SK-N-SH (cell line): ENCODE data around the gene GRK2. TPM values are rescaled to one million over a fixed set of nuclear protein-coding genes. Genes with fewer than 3 reads are reported as not detected.

ENCODE experiments used
- CTCF ChIA-PET: fragments of 300-600, 350-600 bp; formaldehyde crosslinking; extraction: SDS; loops from one replicate; lab custom pipeline; 2021; lab: Yijun Ruan, JAX
- POLR2A ChIA-PET: fragments of 350-600 bp; sonication (Branson Sonifier 250); formaldehyde crosslinking; extraction: SDS; loops from one replicate; lab custom pipeline; 2020; ENCODE audit warnings: antibody characterized with exemption, inconsistent platforms; lab: Yijun Ruan, JAX
- DNase-seq: peaks from one replicate; pipeline ENCODE4 v3.0.0; 2012
- H2AFZ ChIP-seq: fragments of 200-600 bp; sonication (generic); 2 replicates; pipeline ENCODE4 v1.8.1; 2016; ENCODE audit warnings: antibody characterized with exemption, mild to moderate bottlenecking, low read depth
- H3F3A ChIP-seq: fragments of 200-600 bp; sonication (generic); replicated peaks from 2 replicates; pipeline ENCODE3; 2016; ENCODE audit warnings: antibody characterized with exemption, mild to moderate bottlenecking; ENCODE audit not compliant: insufficient read depth
- H3K27ac ChIP-seq, 2 experiments: fragments of 200-500 bp in 1 of 2; fragments of 200-600 bp in 1 of 2; sonication (Bioruptor generic) in 1 of 2; sonication (generic), shearing (Covaris generic) in 1 of 2; 2 replicates each; pipeline versions ENCODE4 v1.5.1 to v1.6.1; 2014 to 2016; ENCODE audit warnings: low read depth in 2 of 2, inconsistent platforms in 1 of 2, low read length in 1 of 2, mild to moderate bottlenecking in 1 of 2, mixed read lengths in 1 of 2
- H3K27me3 ChIP-seq: fragments of 200-600 bp; sonication (generic), shearing (Covaris generic); 2 replicates; pipeline ENCODE4 v1.6.1; 2016; ENCODE audit warnings: mixed run types; ENCODE audit not compliant: insufficient read depth
- H3K36me3 ChIP-seq, 2 experiments: fragments of 200-500 bp in 1 of 2; fragments of 200-600 bp in 1 of 2; sonication (Bioruptor generic) in 1 of 2; sonication (generic) in 1 of 2; replicated peaks in 1 of 2; 2 replicates each; pipeline versions ENCODE3 to v1.5.1; 2014 to 2016; ENCODE audit warnings: low read length in 1 of 2, mild to moderate bottlenecking in 1 of 2; ENCODE audit not compliant: insufficient read depth in 2 of 2, control insufficient read depth in 1 of 2
- H3K4me1 ChIP-seq, 2 experiments: fragments of 200-500 bp in 1 of 2; fragments of 200-600 bp in 1 of 2; sonication (Bioruptor generic) in 1 of 2; sonication (generic), shearing (Covaris generic) in 1 of 2; 2 replicates each; pipeline versions ENCODE4 v1.5.1 to v1.6.1; 2014 to 2016; ENCODE audit warnings: low read depth in 1 of 2, low read length in 1 of 2, mixed run types in 1 of 2; ENCODE audit not compliant: insufficient read depth in 2 of 2, control insufficient read depth in 1 of 2
- H3K4me2 ChIP-seq: fragments of 200-600 bp; sonication (generic), shearing (Covaris generic); 2 replicates; pipeline ENCODE4 v1.6.1; 2017; ENCODE audit warnings: mixed run types
- H3K4me3 ChIP-seq, 2 experiments: fragments of 200-500 bp in 1 of 2; fragments of 200-600 bp in 1 of 2; sonication (Bioruptor generic) in 1 of 2; sonication (generic), shearing (Covaris generic) in 1 of 2; 2 replicates each; pipeline versions ENCODE4 v1.5.1 to v1.8.1; 2014 to 2016; ENCODE audit warnings: low read depth in 2 of 2, inconsistent platforms in 1 of 2, low read length in 1 of 2, mild to moderate bottlenecking in 1 of 2, mixed read lengths in 1 of 2, moderate library complexity in 1 of 2
- H3K79me2 ChIP-seq: fragments of 200-600 bp; sonication (generic); 2 replicates; pipeline ENCODE4 v1.8.1; 2017; ENCODE audit warnings: mild to moderate bottlenecking; ENCODE audit not compliant: insufficient read depth
- H3K9ac ChIP-seq: fragments of 200-600 bp; sonication (generic); 2 replicates; pipeline ENCODE4 v1.6.1; 2017; ENCODE audit warnings: mixed run types
- H3K9me2 ChIP-seq: fragments of 200-600 bp; sonication (generic); 2 replicates; pipeline ENCODE4 v1.6.1; 2017; ENCODE audit warnings: mixed run types
- H3K9me3 ChIP-seq: fragments of 200-600 bp; sonication (generic); 2 replicates; pipeline ENCODE4 v1.6.1; 2017; ENCODE audit warnings: mixed run types, mild to moderate bottlenecking, moderate library complexity
- H4K20me1 ChIP-seq: fragments of 200-600 bp; sonication (generic); 2 replicates; pipeline ENCODE4 v1.6.1; 2017; ENCODE audit warnings: mild to moderate bottlenecking, mixed run types; ENCODE audit not compliant: insufficient read depth
- ELF1 ChIP-seq: IDR thresholded peaks from 2 replicates; pipeline ENCODE4 v1.4.0; 2012
- GATA2 ChIP-seq: sonication (generic); formaldehyde crosslinking; IDR thresholded peaks from 2 replicates; pipeline ENCODE4 v1.5.0; 2020; ENCODE audit warnings: mild to moderate bottlenecking, missing genetic modification reagents
- MEF2A ChIP-seq: IDR thresholded peaks from 2 replicates; pipeline ENCODE4 v1.4.0; 2012; ENCODE audit warnings: low read depth, borderline replicate concordance
- POLR2AphosphoS5 ChIP-seq: IDR thresholded peaks from 2 replicates; pipeline ENCODE4 v1.6.1; 2012; ENCODE audit warnings: low read depth, low read length
- RAD21 ChIP-seq: IDR thresholded peaks from 2 replicates; pipeline ENCODE4 v1.6.1; 2012; ENCODE audit warnings: mild to moderate bottlenecking, low read length
- TEAD4 ChIP-seq: IDR thresholded peaks from 2 replicates; pipeline ENCODE4 v1.4.0; 2012; ENCODE audit warnings: mild to moderate bottlenecking, borderline replicate concordance; ENCODE audit not compliant: insufficient read depth
- USF2 ChIP-seq: fragments of 150-350 bp; IDR thresholded peaks from 2 replicates; pipeline ENCODE4 v1.6.1; 2017; ENCODE audit warnings: antibody characterized with exemption, low read length, low read depth, borderline replicate concordance
- WGBS: methylation state at CpG from one replicate; pipeline ENCODE4 v1.1.6; 2017; ENCODE audit warnings: low lambda C conversion rate; 5-methylcytosine and 5-hydroxymethylcytosine counted together
- polyA plus RNA-seq, 3 experiments: library from polyadenylated mRNA; depleted of rRNA; stranded (reverse); fragments of >200 nt; gene quantifications; 2 replicates each; pipeline ENCODE4 v1.2.3, GENCODE V29; 2012
- TF ChIP-seq, protein P1 (sequence below): IDR thresholded peaks from 2 replicates; pipeline ENCODE4; 2012
- TF ChIP-seq, protein P2 (sequence below): IDR thresholded peaks from 2 replicates; pipeline ENCODE4 v1.6.1; 2012; ENCODE audit warnings: mild to moderate bottlenecking, low read depth, low read length, moderate library complexity

GRK2 gene
- polyA plus RNA-seq, 1 of the 3 experiments (the other 2 are of a cell fraction) = 48.5 TPM

DNA sequence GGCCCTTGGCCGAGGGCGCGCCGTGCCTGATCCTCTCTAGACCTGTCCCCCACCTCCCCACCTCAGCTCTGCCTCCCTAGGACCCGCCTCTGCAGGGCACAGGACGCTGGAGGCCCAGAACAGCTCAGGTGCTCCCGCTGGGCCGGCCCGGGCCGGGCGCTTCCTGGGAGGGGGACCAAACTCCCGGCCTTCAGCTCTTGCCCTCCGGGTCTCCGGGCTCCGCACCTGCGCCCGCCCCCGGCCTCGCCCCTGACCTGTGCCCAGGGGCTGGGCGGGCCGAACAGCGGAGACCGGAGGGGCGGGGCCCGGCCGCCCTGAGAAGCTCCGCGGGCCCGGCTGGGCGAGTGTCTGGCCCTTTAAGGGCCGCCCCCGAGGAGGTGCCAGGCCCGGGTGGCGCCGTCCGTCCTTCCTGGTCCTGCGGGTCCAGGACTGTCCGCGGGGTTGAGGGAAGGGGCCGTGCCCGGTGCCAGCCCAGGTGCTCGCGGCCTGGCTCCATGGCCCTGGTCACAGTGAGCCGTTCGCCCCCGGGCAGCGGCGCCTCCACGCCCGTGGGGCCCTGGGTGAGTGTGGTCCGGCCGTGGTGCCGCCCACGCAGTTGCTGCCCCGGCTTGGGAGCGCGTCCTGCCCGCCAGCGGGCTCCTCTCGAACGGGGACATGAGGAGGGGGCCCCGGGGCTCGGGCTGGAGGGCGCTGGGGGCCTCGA is 37.0 kb downstream of the GRK2 start, which contains the start of gene SSH3:
Gene SSH3 (plus strand): TSS at position 399 of the 703 bp plus-strand sequence. CDS start 96 bp downstream, at position 495.
- no peaks in the 10 kb centered on the region for H3F3A ChIP-seq
- peaks cover 13 to 17% of the 10 kb centered on the region in 2 experiments; a peak in 2 of 4 replicates for H3K4me1 ChIP-seq
- peak; percentile 89 for DNase-seq
- no peaks in the 10 kb centered on the region for H3K9me2 ChIP-seq
- H4K20me1 ChIP-seq = no peaks in the 10 kb centered on the region
- peak within 1 kb of the TSS in 1 of 2 experiments; percentile 65; a peak in 1 of 4 replicates for H3K27ac ChIP-seq
- POLR2A ChIA-PET = interaction anchor here (1.5 to 1.6 kb wide), 2 partner anchors 14 kb away, joined by 5 to 14 read pairs; partner anchors contain the start of gene ANKRD13D
- TF ChIP-seq USF2 (no peak), POLR2AphosphoS5 (peak; percentile 42; the same call in 1 of the 2 replicates), GATA2 (CRISPR knock-in tag) (no peak), MEF2A (no peak), RAD21 (no peak), ELF1 (peak; percentile 61), TEAD4 (no peak)
- TF ChIP-seq, protein P1, sequence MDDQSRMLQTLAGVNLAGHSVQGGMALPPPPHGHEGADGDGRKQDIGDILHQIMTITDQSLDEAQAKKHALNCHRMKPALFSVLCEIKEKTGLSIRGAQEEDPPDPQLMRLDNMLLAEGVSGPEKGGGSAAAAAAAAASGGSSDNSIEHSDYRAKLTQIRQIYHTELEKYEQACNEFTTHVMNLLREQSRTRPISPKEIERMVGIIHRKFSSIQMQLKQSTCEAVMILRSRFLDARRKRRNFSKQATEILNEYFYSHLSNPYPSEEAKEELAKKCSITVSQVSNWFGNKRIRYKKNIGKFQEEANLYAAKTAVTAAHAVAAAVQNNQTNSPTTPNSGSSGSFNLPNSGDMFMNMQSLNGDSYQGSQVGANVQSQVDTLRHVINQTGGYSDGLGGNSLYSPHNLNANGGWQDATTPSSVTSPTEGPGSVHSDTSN = 0 out of 2 replicates have a peak, but pooled peaks have one; percentile 1
- TF ChIP-seq, protein P2, sequence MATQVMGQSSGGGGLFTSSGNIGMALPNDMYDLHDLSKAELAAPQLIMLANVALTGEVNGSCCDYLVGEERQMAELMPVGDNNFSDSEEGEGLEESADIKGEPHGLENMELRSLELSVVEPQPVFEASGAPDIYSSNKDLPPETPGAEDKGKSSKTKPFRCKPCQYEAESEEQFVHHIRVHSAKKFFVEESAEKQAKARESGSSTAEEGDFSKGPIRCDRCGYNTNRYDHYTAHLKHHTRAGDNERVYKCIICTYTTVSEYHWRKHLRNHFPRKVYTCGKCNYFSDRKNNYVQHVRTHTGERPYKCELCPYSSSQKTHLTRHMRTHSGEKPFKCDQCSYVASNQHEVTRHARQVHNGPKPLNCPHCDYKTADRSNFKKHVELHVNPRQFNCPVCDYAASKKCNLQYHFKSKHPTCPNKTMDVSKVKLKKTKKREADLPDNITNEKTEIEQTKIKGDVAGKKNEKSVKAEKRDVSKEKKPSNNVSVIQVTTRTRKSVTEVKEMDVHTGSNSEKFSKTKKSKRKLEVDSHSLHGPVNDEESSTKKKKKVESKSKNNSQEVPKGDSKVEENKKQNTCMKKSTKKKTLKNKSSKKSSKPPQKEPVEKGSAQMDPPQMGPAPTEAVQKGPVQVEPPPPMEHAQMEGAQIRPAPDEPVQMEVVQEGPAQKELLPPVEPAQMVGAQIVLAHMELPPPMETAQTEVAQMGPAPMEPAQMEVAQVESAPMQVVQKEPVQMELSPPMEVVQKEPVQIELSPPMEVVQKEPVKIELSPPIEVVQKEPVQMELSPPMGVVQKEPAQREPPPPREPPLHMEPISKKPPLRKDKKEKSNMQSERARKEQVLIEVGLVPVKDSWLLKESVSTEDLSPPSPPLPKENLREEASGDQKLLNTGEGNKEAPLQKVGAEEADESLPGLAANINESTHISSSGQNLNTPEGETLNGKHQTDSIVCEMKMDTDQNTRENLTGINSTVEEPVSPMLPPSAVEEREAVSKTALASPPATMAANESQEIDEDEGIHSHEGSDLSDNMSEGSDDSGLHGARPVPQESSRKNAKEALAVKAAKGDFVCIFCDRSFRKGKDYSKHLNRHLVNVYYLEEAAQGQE = 0 out of 2 replicates have a peak, but pooled peaks have one; percentile 2
- TF ChIP-seq, all 33 proteins: peak for 4
- H3K79me2 ChIP-seq = peaks cover 5% of the 10 kb centered on the region; the same call in 1 of the 2 replicates
- H3K36me3 ChIP-seq = peaks cover 5 to 41% of the 10 kb centered on the region in 2 experiments
- peak within 1 kb of the TSS; percentile 84 for H3K9ac ChIP-seq
- H3K27me3 ChIP-seq = no peaks in the 10 kb centered on the region
- peak within 1 kb of the TSS; percentile 87 to 88 for H3K4me3 ChIP-seq
- H3K4me2 ChIP-seq = peak within 1 kb of the TSS; percentile 92
- WGBS = 0% methylated on average over 5 of the region's 65 CpGs
- CTCF ChIA-PET = interaction anchor here (0.7 to 5.1 kb wide), 12 partner anchors 10 to 1234 kb away, joined by 3 to 37 read pairs (median 4); partner anchors contain the start of gene ANKRD13D
- H3K9me3 ChIP-seq = no peaks in the 10 kb centered on the region
- H2AFZ ChIP-seq = peak within 1 kb of the TSS; percentile 74; the same call in 1 of the 2 replicates
